Pons (tissue), 1 donor: ENCODE results near the gene SF3B1.
"Not testable (repeated sequence)": the region's sequence is repeated elsewhere in the genome, so short reads cannot be mapped to it uniquely, and the experiment has no call there.

Experiments used
- DNase-seq: peaks from one replicate; pipeline ENCODE4 v3.0.0-alpha.2; 2016; ENCODE audit warnings: low spot score

SF3B1 gene

GRCh38 chr2:197433780-197434438, 919 bp downstream of the SF3B1 start:
- no peak for DNase-seq

- DNase-seq: not testable (repeated sequence)
Observed at GRCh38 chr2:197432527-197432926, 2.3 kb downstream of the SF3B1 start.

- no peak for DNase-seq
Observed at GRCh38 chr2:197431858-197432257, 3.0 kb downstream of the SF3B1 start.

GRCh38 chr2:197427986-197428385, 6.8 kb downstream of the SF3B1 start:
- no peak for DNase-seq

GRCh38 chr2:197426723-197427603, 7.9 kb downstream of the SF3B1 start:
- DNase-seq: no peak

- no peak for DNase-seq
Observed at GRCh38 chr2:197425550-197425949, 9.3 kb downstream of the SF3B1 start.

GRCh38 chr2:197423307-197423706, 11.5 kb downstream of the SF3B1 start:
- DNase-seq: no peak

GRCh38 chr2:197419438-197419837, 15.4 kb downstream of the SF3B1 start:
- no peak for DNase-seq

GRCh38 chr2:197416268-197416667, 18.6 kb downstream of the SF3B1 start:
- DNase-seq: no peak

- no peak for DNase-seq
Observed at GRCh38 chr2:197414515-197414914, 20.3 kb downstream of the SF3B1 start.

GRCh38 chr2:197414039-197414438, 20.8 kb downstream of the SF3B1 start:
- no peak for DNase-seq

GRCh38 chr2:197405582-197405981, 29.2 kb downstream of the SF3B1 start:
- no peak for DNase-seq

GRCh38 chr2:197399887-197400540, 34.8 kb downstream of the SF3B1 start:
- DNase-seq: no peak

- no peak for DNase-seq
Observed at GRCh38 chr2:197398913-197399312, 35.9 kb downstream of the SF3B1 start.

GRCh38 chr2:197391220-197391717, 43.6 kb downstream of the SF3B1 start:
- no peak for DNase-seq

- DNase-seq: no peak
Observed at GRCh38 chr2:197388866-197389587, 45.8 kb downstream of the SF3B1 start.

- DNase-seq: no peak
Observed at GRCh38 chr2:197387179-197387578, 47.6 kb downstream of the SF3B1 start.

GRCh38 chr2:197386242-197386641, 48.6 kb downstream of the SF3B1 start:
- no peak for DNase-seq

- DNase-seq: no peak
Observed at GRCh38 chr2:197383825-197384224, 51.0 kb downstream of the SF3B1 start.

GRCh38 chr2:197381641-197382040, 53.2 kb downstream of the SF3B1 start:
- no peak for DNase-seq

- DNase-seq: not testable (repeated sequence)
Observed at GRCh38 chr2:197379918-197380309, 54.9 kb downstream of the SF3B1 start.
